Esophagus squamous epithelium (tissue), 5 donors: Measurements from ENCODE around the gene CATSPERZ. TPM values are rescaled to one million over a fixed set of nuclear protein-coding genes. Genes with fewer than 3 reads are reported as not detected.

ENCODE experiments used
- DNase-seq: peaks from one replicate; lab custom pipeline; 2025; lab: John Stamatoyannopoulos, UW
- H3K27ac ChIP-seq, 4 donors: fragments of 200-600 bp; sonication (generic); one replicate each; pipeline ENCODE4 v1.5.1; 2016 to 2019; ENCODE audit warnings: mild to moderate bottlenecking in 1 of 4
- H3K27me3 ChIP-seq, 4 donors: fragments of 200-600 bp; sonication (generic); 1 replicate in 3 of 4; 2 replicates in 1 of 4; pipeline versions ENCODE4 v1.5.1 to v1.6.0; 2017 to 2021; ENCODE audit warnings: antibody characterized with exemption in 1 of 4
- H3K36me3 ChIP-seq, 3 donors: fragments of 200-600 bp; sonication (generic); one replicate each; pipeline ENCODE4 v1.5.1; 2016 to 2019
- H3K4me1 ChIP-seq, 3 donors: fragments of 200-600 bp; sonication (generic); one replicate each; pipeline ENCODE4 v1.5.1; 2017 to 2019
- H3K4me3 ChIP-seq, 4 donors: fragments of 200-600 bp; sonication (generic); 1 replicate in 3 of 4; 2 replicates in 1 of 4; pipeline ENCODE4 v1.5.1; 2016 to 2019; ENCODE audit warnings: mild to moderate bottlenecking in 2 of 4, moderate library complexity in 1 of 4
- H3K9me3 ChIP-seq, 3 donors: fragments of 200-600 bp; sonication (generic); one replicate each; pipeline ENCODE4 v1.5.1; 2016 to 2019
- POLR2A ChIP-seq, 4 donors: fragments of 450-650 bp; IDR thresholded peaks; one replicate each; pipeline ENCODE4 v1.6.1; 2017; ENCODE audit warnings: antibody characterized with exemption in 4 of 4, mild to moderate bottlenecking in 4 of 4, moderate library complexity in 3 of 4
- WGBS, 2 donors: methylation state at CpG; one replicate each; pipeline ENCODE4 v1.1.5; 2018; 5-methylcytosine and 5-hydroxymethylcytosine counted together
- intact Hi-C: fragments of 100-400 bp; cut with DNase I; formaldehyde crosslinking; loops from one replicate; pipeline ENCODE4 v1.15.0; 2022
- total RNA-seq, 4 donors: library from RNA; depleted of rRNA; stranded (reverse); fragments of >200 nt; gene quantifications; one replicate each; pipeline ENCODE4 v1.1.0, GENCODE V29; 2016
- TF ChIP-seq, protein P1 (sequence below), 6 experiments: fragments of 450-650 bp in 4 of 6; fragments of 200-600 bp in 2 of 6; sonication (generic) in 2 of 6; IDR thresholded peaks; one replicate each; pipeline ENCODE4 v1.5.1; 2016 to 2019; ENCODE audit warnings: antibody characterized with exemption in 6 of 6, mild to moderate bottlenecking in 4 of 6, moderate library complexity in 4 of 6
- donor health status: DM: yes; HTN: yes; CAD: no.

CATSPERZ gene
- total RNA-seq, 4 donors from 2014 or later, result not detected

DNA sequence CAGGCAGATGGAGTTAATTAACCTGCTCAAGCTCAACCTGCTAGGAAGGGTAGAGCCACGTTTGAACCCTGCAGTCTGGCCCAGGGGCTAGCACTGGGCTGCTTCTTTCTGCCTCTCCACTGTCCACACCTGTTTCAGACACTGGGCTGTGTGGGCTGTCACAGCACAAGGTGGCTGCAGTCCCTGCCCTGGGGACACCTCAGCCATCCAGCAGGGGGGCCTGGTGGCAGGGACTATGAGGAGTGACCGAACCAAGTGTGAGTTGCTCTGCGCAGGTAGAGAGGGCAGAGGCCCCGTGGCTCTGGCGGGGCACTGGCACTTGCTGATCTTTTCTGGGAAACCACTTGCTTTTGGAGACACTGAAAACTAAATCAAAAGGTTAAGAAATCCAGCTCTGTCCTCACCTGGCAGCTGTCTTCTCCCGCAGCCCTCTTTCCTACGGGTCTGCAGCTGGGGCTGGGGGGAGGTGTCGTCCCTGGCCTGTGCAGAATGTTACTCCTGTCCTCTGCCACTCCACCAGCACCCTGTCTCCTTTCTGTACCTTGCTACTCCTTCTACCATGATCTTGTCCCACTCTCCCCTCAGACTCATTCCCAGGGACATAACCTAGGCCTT, 21.5 kb upstream of the CATSPERZ start:
- Histone ChIP-seq H3K36me3 (peaks cover 4 to 72% (median 9%) of the 10 kb centered on the region in 3 donors), H3K27me3 (no peaks in the 10 kb centered on the region), H3K9me3 (no peaks in the 10 kb centered on the region), H3K27ac (no peak overlapping the region), H3K4me1 (peaks cover 17 to 58% (median 20%) of the 10 kb centered on the region in 3 donors), H3K4me3 (no peak overlapping the region)
- no peak for DNase-seq
- TF ChIP-seq POLR2A (IDR thresholded peaks at IDR 0.05), result no peak
- TF ChIP-seq, protein P1, sequence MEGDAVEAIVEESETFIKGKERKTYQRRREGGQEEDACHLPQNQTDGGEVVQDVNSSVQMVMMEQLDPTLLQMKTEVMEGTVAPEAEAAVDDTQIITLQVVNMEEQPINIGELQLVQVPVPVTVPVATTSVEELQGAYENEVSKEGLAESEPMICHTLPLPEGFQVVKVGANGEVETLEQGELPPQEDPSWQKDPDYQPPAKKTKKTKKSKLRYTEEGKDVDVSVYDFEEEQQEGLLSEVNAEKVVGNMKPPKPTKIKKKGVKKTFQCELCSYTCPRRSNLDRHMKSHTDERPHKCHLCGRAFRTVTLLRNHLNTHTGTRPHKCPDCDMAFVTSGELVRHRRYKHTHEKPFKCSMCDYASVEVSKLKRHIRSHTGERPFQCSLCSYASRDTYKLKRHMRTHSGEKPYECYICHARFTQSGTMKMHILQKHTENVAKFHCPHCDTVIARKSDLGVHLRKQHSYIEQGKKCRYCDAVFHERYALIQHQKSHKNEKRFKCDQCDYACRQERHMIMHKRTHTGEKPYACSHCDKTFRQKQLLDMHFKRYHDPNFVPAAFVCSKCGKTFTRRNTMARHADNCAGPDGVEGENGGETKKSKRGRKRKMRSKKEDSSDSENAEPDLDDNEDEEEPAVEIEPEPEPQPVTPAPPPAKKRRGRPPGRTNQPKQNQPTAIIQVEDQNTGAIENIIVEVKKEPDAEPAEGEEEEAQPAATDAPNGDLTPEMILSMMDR (IDR thresholded peaks at IDR 0.05), result no peak
- intact Hi-C loops, result no loop called here
- WGBS, 2 donors, result 88 to 97% methylated on average over 4 to 5 of the region's 8 CpGs

DNA sequence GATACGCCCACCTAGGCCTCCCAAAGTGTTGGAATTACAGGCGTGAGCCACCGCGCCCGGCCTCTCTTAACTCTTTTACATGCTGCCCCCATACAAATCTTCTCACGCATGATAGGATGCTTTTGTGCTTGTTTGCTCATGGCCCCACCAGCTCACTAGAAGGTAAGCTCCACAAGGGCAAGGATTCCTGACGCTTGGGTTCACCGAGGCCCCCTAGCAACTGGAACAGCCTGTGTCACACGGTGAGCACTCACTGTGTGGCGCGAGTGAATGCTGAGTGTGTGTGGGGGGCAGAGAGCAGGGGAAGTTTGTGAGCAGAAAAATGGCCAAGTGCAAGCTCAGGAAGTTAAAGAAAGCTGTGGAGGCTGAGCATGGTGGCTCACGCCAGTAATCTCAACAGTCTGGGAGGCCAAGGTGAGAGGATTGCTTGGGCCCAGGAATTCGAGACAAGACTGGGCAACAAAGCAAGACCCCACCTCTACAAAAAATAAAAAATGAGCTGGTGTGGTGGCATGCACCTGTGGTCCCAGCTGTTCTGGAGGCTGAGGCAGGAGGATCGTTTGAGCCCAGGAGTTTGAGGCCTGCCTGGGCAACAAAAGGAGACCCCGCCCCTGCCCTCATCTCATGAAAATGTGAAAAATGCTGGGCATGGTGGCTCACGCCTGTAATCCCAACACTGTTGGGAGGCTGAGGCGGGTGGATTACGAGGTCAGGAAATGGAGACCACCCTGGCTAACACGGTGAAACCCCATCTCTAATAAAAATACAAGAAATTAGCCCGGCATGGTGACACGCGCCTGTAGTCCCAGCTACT, 18.0 kb upstream of the CATSPERZ start:
- no peak overlapping the region for H3K4me3 ChIP-seq
- intact Hi-C loops, result no loop called here
- H3K9me3 ChIP-seq, result no peaks in the 10 kb centered on the region
- WGBS, 2 donors, result 89 to 95% methylated on average over 16 to 19 of the region's 22 CpGs
- H3K27ac ChIP-seq, result peak overlapping the region in 1 of 4 donors; percentile 1
- H3K4me1 ChIP-seq, result peaks cover 24 to 55% (median 29%) of the 10 kb centered on the region in 3 donors
- peaks cover 4 to 47% (median 9%) of the 10 kb centered on the region in 3 donors for H3K36me3 ChIP-seq
- no peaks in the 10 kb centered on the region for H3K27me3 ChIP-seq
- TF ChIP-seq POLR2A (IDR thresholded peaks at IDR 0.05), result no peak
- TF ChIP-seq, protein P1 (IDR thresholded peaks at IDR 0.05), result no peak
- DNase-seq, result no peak

DNA sequence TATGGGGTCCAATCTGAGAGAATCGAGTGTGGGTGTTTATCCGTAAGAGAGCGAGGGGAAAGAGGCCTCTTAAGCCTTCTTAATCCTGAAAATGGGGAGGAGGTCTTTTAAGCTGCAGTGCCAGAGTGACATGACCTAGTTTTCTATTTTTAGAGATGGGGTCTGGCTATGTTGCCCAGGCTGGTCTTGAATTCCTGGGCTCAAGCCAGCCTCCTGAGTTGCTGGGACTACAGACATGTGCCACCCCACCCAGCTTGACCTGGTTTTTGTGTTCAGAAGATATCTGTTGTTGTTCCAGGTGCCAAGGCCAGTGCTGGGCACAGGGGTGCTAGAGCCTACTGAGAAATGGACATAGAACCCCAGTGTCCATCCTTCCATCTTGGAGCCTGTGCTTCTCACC, 17.1 kb upstream of the CATSPERZ start:
- Histone ChIP-seq H3K27ac (peak overlapping the region; percentile 2 to 99 (median 97)), H3K4me3 (peak overlapping the region in 2 of 4 donors; percentile 81 to 87)
- 84 to 89% methylated on average over 3 of the region's 3 CpGs for WGBS, 2 donors

DNA sequence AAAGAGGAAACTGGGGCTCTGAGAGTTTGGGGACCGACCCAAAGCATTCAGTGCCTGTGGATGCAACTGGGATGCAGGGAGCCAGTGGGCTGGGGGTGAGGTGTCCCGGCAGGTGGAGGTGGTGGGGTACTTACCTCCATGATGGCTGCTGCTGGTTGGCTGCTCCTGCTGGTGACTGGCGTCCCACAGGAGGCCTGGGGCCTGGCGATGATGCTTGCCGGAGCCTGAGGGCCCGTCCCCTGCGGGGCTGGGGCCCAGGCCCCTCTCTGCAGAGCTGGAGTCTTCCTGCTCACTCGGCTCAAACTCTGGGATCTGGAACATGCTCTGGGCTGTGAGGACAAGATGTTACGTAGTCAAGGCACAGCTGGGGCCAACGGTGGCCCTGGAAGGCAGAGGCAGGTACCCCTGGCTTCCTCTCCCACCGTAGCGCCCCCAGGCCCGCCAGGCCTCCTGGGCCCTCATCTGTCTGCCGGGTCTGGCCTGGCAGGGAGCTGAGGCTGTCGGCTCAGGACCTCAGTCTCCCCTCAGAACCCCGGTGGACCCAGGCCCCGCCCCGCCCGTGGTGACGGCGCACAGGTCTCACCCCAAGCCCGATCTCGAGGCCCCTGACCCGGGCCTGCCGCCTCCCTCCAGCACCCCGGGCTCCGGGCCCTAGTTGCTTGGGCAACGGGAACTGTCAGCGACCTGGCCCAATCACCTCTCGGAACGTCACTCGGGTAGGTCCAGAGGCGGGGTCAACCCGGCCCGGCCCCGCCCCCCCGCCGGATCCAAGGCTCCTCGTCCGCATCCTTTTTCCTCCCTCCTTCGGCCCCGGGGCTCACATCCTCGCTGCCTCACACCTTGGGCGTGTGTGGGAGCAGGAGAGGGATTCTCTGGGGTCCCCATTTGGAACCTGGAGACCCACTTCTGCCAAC, 15.9 kb upstream of the CATSPERZ start, which contains the start of gene BAD:
TSS of gene BAD (minus strand) at position 618 of the 914 bp plus-strand sequence. CDS start at position 321, 297 bp downstream.
- Histone ChIP-seq H3K36me3 (peaks cover 0 to 36% (median 4%) of the 10 kb centered on the region in 3 donors), H3K27ac (peak within 1 kb of the TSS; percentile 94 to 99 (median 97)), H3K4me1 (peaks cover 24 to 56% (median 28%) of the 10 kb centered on the region in 3 donors), H3K27me3 (no peaks in the 10 kb centered on the region), H3K4me3 (peak within 1 kb of the TSS; percentile 81 to 89 (median 88)), H3K9me3 (no peaks in the 10 kb centered on the region)
- peak; percentile 65 for DNase-seq
- TF ChIP-seq, protein P1 (IDR thresholded peaks at IDR 0.05), result no peak
- peak in 3 of 4 donors; percentile 43 to 78 (median 76) for TF ChIP-seq POLR2A (IDR thresholded peaks at IDR 0.05)
- intact Hi-C loops, result no loop called here
- WGBS, 2 donors, result 3 to 7% methylated on average over 4 to 13 of the region's 44 CpGs

More for the DNA sequence above, 17.1 kb upstream of the CATSPERZ start:
- Histone ChIP-seq H3K9me3 (no peaks in the 10 kb centered on the region), H3K4me1 (peaks cover 24 to 56% (median 28%) of the 10 kb centered on the region in 3 donors), H3K27me3 (no peaks in the 10 kb centered on the region), H3K36me3 (peaks cover 3 to 45% (median 4%) of the 10 kb centered on the region in 3 donors)
- TF ChIP-seq, protein P1 (IDR thresholded peaks at IDR 0.05), result no peak
- no peak for TF ChIP-seq POLR2A (IDR thresholded peaks at IDR 0.05)
- intact Hi-C loops, result no loop called here
- DNase-seq, result no peak
